HG03103 (cell line): ENCODE data around the gene MDN1.
A peak's percentile ranks its signal among the peaks of the same experiment; 100 is the strongest.

ENCODE experiments used
- ATAC-seq: cut with Tn5 transposase; IDR thresholded peaks from one replicate; pipeline ENCODE4 v1.9.1; 2021; ENCODE audit warnings: low read depth; ENCODE audit not compliant: unreplicated experiment

The MDN1 gene

DNA sequence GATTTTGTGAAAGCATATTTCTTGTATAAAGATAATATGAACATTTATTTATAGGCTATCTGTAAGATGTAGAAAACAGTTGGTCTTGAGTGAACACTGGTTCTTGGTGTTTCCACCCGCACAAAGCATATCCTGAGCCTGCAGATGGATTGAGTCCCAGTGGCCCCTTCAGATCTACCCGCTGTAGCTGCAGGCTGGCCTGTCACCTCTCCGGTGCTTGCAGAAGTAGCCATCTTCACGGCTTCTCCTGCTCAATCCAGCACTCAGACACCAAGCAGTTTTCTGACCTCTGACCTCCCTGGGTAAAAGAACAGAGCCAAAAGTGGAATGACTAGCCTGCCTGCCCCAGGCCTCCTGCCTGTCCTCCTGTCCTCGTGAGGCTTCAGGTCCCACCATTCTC, 203.7 kb downstream of the MDN1 start:
- no peak for ATAC-seq

DNA sequence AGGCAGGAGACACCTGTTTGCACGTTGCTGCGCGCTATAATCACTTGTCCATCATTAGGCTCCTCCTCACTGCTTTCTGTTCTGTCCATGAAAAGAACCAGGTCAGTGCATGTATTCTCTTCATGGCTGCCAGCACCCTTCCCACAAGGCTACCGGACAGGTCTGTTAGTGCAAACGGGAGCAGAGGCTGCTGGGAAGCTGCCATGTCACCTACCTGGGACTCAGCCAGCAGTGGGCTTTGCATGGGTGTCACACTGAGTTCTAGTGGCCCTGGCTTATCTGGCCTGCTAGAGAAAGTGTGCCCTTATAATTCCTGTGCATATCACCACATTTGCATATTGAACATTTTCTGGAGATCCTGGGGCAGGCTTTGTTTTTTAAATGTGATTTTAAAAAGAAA, 205.8 kb downstream of the MDN1 start:
- ATAC-seq: no peak

GRCh38 chr6:89612121-89612520, 207.5 kb downstream of the MDN1 start:
- no peak for ATAC-seq

GRCh38 chr6:89611666-89612065, 207.9 kb downstream of the MDN1 start:
- ATAC-seq: no peak

DNA sequence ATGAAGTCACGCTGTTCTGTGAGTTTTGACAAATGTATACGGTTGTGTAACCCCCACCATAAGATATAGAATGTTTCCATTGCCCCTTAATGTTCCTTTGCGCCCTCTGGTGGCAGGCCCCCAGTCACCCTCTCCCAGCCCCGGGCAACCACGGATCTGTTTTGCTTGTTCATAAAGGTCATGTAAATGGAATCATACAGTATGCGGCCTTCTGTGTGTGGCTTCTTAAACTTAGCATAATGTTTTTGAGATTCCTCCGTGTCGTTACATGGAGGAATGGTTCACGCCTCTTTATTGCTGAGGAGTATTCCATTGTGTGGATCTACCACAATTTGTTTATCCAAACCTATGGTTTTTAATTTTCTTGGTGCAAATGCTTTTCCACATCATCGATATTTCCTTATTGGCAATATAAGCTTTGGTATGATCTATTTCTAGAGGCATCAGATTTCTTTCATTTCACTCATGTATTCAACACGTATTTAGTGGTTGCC, 209.4 kb downstream of the MDN1 start:
- ATAC-seq: peak; percentile 68

GRCh38 chr6:89605861-89606260, 213.7 kb downstream of the MDN1 start:
- no peak for ATAC-seq

DNA sequence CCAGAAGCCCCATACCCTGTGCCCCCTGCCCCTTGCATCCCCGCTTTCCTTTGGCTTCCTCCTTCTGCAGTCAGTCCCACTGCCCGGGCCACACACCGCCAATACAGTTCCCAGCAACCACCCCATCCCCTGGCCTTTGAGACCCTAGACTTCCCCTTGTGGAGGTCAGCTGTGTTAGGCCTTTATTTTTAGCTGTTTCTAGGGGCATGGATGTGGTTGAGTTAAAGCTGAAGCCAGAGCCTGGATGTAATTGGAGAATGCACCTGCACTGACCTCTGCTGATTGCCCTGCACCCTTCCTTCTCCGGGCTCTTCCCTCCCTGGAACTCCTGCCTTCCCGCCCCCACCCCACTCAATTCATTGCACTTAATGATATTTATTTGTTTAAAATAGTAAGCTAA, 214.9 kb downstream of the MDN1 start:
- ATAC-seq: no peak

GRCh38 chr6:89602166-89602565, 217.4 kb downstream of the MDN1 start:
- ATAC-seq: no peak

- ATAC-seq: no peak
Observed at GRCh38 chr6:89599727-89600126, 219.9 kb downstream of the MDN1 start.

DNA sequence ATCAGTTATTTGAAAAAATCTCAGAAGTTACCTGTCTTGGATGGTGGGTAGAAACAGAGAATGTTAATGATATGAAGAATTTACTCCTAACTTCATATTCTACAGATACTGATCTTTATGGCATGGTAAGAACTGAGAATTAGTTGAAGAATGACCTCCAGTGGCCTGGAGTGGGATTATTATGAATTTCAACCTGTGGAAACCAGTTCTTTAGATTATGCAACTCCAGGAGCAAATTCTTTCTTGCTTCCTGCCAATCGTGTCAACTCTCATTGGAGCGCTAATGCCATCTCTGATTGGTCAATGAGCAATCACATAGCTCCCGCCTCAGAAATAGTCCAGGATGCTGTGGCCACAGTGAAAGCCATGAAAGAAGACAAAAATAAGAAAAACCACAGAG, 221.6 kb downstream of the MDN1 start:
- ATAC-seq: no peak

GRCh38 chr6:89597372-89597771, 222.2 kb downstream of the MDN1 start:
- ATAC-seq: no peak

GRCh38 chr6:89596484-89596883, 223.1 kb downstream of the MDN1 start:
- ATAC-seq: no peak

- ATAC-seq: peak; percentile 82
Observed at GRCh38 chr6:89596056-89596455, 223.5 kb downstream of the MDN1 start.
